Testis (tissue), 2 donors: Measurements from ENCODE around the gene SFTPA2.

ENCODE experiments used
- CTCF ChIP-seq, 3 experiments: fragments of 450-650 bp in 2 of 3; fragments of 200-600 bp in 1 of 3; sonication (generic) in 1 of 3; IDR thresholded peaks; one replicate each; pipeline ENCODE4 v1.5.1; 2016 to 2019; ENCODE audit warnings: antibody characterized with exemption in 3 of 3, mild to moderate bottlenecking in 2 of 3, moderate library complexity in 1 of 3
- POLR2A ChIP-seq: fragments of 450-650 bp; IDR thresholded peaks from one replicate; pipeline ENCODE4 v1.6.1; 2017; ENCODE audit warnings: antibody characterized with exemption, mild to moderate bottlenecking, moderate library complexity

GRCh38 chr10:79555354-79556309, 4.6 kb downstream of the SFTPA2 start:
- TF ChIP-seq CTCF (IDR thresholded peaks at IDR 0.05) (no peak), POLR2A (no peak)
